Vagina (tissue), 2 donors: Measurements from ENCODE around the gene SOWAHB.

Source experiments
- CTCF ChIP-seq, 3 experiments: fragments of 450-650 bp in 2 of 3; fragments of 200-600 bp in 1 of 3; sonication (generic) in 1 of 3; IDR thresholded peaks; one replicate each; pipeline ENCODE4 v1.5.1; 2017 to 2019; ENCODE audit warnings: antibody characterized with exemption in 3 of 3, mild to moderate bottlenecking in 2 of 3, moderate library complexity in 2 of 3
- POLR2A ChIP-seq, 2 donors: fragments of 450-650 bp; IDR thresholded peaks; one replicate each; pipeline ENCODE4 v1.6.1; 2017; ENCODE audit warnings: antibody characterized with exemption in 2 of 2, mild to moderate bottlenecking in 2 of 2, moderate library complexity in 2 of 2

- TF ChIP-seq CTCF (IDR thresholded peaks at IDR 0.05) (no peak), POLR2A (IDR thresholded peaks at IDR 0.05) (no peak)
Observed at GRCh38 chr4:76874176-76874575, 23.8 kb downstream of the SOWAHB start.
